22Rv1 (cell line): ENCODE measurements around the gene BET1.

Source experiments
- H3K27ac ChIP-seq: fragments of 450-650 bp; 2 replicates; pipeline ENCODE4 v1.5.1; 2017
- CTCF ChIP-seq: fragments of 450-650 bp; IDR thresholded peaks from 2 replicates; pipeline ENCODE4 v1.5.1; 2017; ENCODE audit warnings: mild to moderate bottlenecking
- ZFX ChIP-seq: fragments of 450-650 bp; IDR thresholded peaks from 2 replicates; pipeline ENCODE4 v1.6.1; 2017; ENCODE audit warnings: antibody characterized with exemption, borderline replicate concordance

The BET1 gene

GRCh38 chr7:93958651-93959050 lies 45.5 kb downstream of the BET1 start:
- TF ChIP-seq ZFX (no peak), CTCF (no peak)
- no peak overlapping the region for H3K27ac ChIP-seq

GRCh38 chr7:93958216-93958615 lies 45.9 kb downstream of the BET1 start:
- no peak overlapping the region for H3K27ac ChIP-seq
- TF ChIP-seq ZFX (no peak), CTCF (no peak)

- no peak overlapping the region for H3K27ac ChIP-seq
- TF ChIP-seq ZFX (no peak), CTCF (no peak)
These were observed 46.4 kb downstream of the BET1 start for GRCh38 chr7:93957767-93958166.

GRCh38 chr7:93955304-93955703 lies 48.9 kb downstream of the BET1 start:
- TF ChIP-seq CTCF, result no peak
- no peak for TF ChIP-seq ZFX

GRCh38 chr7:93949423-93949822 lies 54.7 kb downstream of the BET1 start:
- TF ChIP-seq CTCF (no peak), ZFX (no peak)
- H3K27ac ChIP-seq, result no peak overlapping the region

More at GRCh38 chr7:93955304-93955703, 48.9 kb downstream of the BET1 start:
- no peak overlapping the region for H3K27ac ChIP-seq

GRCh38 chr7:93948873-93949272 lies 55.3 kb downstream of the BET1 start:
- no peak overlapping the region for H3K27ac ChIP-seq
- TF ChIP-seq CTCF (no peak), ZFX (no peak)

- no peak overlapping the region for H3K27ac ChIP-seq
- TF ChIP-seq ZFX (no peak), CTCF (no peak)
These were observed 56.0 kb downstream of the BET1 start for GRCh38 chr7:93948106-93948505.
